HUDEP-2 (cell line): ENCODE results near the gene LAMA5.

ENCODE experiments used
- DNase-seq, 76 experiments: peaks; one replicate each; lab custom pipeline; 2025; ENCODE audit not compliant: unreplicated experiment in 76 of 76; lab: John Stamatoyannopoulos, UW

The LAMA5 gene

DNA sequence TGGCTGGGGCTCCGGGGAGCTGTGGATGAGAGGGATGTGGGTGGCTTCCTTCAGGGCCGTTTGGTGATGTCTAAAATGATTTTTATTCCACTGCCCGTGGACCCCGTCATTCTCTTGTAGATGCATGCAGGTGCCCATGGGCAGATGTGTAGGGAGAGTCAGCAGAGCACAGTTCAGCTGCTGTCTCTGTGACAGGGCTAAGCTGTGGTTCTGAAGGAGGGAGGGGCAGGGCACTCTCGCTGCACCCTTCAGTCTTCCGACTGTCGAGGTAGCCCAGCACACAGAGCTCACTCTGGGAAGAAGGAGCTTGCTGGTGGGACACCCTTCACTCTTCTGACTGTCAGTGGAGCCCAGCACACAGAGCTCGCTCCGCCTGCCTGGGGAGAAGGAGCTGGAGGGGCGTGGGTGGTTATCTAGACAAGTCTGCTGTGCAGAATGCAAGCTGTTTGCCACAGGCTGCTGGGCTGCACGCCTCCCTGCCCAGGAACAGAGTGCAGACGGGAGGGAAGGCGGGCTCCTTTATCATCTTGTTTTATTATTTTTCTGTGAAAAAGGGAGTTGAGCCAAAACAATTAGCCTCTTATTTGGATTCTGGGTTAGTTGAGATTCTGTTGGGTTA is 92.7 kb downstream of the LAMA5 start:
- peak; percentile 12 to 95 (median 80) for DNase-seq

DNA sequence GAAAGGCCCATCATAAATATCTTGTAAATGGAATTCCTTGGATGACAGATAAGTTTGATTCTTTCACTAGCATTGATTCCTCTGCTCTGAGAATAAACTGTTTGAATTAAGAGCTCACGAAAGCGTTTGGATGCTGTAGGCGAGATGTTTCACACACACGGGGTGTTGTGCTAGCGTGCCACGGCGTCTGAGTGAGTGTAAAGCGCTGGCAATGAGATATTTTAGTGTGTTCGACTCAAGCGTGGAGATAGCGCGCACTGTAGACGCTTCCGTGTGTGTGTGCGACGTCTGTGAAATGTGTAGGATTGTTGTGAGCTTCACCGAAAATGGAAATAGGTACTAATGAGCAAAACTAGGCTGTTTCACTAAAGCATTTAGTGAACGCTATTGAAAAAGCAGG is 93.7 kb downstream of the LAMA5 start:
- no peak for DNase-seq

DNA sequence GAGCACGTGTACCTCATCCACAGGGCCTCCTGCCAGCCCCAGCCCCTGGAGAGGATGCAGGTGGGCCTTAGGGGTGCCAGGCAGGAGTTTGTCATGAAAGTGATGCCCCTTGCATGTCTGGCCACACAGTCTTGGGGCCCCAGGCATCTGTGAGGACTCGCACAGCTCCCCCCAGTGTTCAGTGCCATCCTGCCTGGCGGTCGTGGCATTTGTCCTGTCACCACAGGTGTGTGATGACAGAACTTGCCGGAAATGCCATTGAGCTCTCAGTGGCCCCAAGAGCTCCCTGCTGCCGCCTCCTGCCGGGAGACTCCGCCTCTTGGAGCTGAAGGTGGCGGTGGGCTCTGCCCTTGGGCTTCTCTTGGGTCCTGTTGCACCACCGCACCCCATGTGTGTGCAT is 94.9 kb downstream of the LAMA5 start:
- no peak for DNase-seq

DNA sequence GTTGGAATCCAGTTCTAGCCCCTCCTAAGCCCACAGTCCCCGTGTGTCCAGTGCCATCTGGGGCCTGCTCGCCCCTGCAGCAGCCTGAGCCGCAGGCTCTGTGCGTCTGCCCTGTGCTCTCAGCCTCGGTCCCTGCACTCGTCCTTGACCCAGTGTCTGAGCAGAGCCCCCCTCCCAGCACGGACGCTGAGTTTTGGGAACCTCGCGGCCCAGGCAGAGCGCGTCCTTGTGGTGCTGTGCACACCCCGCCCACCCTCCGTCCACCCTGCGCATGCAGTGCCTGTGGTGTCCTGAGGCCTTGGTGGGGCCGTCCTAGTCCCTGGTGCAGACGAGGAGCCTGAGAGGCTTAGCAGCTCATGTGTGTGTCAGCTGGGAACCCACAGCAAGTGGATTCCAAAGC is 97.2 kb downstream of the LAMA5 start:
- no peak for DNase-seq

DNA sequence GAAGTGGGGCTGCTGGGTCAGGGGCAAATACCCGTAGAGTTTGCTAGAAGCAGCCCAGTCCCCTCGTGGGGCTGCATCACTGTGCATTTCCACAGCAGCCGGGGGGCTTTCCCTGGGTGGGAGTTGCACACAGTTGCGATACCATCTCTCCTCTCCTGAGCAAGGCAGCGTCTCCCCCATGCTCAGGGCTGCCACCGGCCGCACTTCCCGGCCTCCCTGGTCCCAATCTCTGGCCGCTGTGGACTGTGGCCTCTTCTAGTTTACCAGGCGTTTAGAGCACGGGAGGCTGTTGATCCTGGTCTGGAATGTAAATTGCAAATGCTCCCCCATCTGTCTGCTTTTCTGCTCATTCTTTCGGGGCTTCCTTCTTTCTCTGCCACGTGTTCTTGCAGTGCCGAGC is 97.7 kb downstream of the LAMA5 start:
- DNase-seq = no peak

DNA sequence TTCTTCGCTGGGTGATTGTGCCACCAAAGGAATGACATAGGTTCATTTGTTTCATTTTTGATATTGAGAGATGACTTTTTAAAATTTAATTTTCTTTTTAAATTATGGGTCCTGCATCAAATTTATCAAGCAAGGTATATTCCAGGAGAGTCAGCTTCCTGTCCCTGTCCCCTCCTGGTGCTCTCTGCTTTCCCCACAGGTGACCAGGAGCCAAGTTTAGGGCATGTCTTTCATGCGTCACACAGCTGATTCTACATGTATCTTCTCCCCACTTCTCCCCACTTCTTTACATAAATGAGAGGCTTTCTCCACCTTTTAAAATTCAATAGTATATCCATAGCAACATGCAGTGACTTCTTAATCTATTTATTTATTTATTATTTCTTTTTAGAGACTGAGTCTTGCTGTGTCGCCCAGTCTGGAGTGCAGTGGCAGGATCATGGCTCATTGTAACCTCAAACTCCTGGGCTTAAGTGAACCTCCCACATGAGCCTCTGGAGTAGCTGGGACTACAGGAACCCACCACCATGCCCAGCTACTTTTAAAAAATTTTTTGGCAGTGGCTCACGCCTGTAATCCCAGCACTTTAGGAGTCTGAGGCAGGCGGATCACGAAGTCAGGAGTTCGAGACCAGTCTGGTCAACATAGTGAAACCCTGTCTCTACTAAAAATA is 98.7 kb downstream of the LAMA5 start:
- no peak for DNase-seq

DNA sequence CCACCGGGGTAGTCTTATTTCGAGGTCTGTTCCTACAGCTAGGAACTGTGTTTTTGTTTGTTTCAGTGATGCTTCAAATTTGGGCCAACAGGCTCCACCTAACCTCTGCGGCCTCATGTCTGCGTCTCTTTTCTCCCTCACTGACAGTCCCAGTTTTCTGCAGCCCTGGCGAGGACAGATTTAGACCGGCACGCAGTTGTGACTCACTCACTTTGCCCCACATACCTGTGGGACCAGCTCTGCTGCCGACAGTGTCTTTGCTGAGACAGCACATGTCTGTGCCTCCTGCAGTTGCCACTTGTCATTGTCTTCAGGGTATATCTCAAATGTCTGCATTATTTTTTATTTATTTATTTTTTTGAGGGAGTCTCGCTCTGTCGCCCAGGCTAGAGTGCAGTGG is 99.6 kb downstream of the LAMA5 start:
- DNase-seq = no peak

DNA sequence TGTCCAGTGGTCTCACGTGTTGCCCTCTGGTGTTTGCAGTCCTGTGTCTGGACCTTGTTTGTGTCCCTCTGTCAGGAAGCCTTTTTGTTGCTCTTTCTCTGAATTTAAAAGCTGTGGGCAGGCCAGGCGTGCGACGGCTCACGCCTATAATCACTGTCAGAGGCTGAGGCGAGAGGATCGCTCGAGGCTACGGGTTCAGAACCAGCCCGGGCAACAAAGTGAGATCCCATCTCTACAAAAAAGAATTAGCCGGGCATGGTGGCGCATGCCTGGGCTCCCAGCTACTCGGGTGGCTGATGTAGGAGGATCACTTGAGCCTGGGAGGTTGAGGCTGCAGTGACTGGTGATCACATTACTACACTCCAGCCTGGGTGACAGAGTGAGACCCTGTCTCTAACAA is 100.3 kb downstream of the LAMA5 start:
- DNase-seq = no peak

DNA sequence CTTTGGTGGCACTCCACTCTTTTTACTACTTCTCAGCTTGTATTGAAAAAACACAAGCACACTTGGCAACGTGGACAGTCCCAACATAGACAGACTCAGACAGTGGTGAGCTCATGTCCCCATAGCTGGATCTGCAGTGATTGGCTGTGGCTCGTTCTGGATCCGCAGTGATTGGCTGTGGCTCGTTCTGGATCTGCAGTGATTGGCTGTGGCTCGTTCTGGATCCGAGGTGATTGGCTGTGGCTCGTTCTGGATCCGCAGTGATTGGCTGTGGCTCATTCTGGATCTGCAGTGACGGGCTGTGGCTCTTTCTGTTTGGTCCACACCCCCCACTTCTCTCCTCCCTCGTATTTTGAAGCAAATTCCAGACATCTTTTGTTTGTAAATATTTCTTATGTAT is 100.8 kb downstream of the LAMA5 start:
- DNase-seq = peak in 2 of 76 experiments; percentile 8 to 18

DNA sequence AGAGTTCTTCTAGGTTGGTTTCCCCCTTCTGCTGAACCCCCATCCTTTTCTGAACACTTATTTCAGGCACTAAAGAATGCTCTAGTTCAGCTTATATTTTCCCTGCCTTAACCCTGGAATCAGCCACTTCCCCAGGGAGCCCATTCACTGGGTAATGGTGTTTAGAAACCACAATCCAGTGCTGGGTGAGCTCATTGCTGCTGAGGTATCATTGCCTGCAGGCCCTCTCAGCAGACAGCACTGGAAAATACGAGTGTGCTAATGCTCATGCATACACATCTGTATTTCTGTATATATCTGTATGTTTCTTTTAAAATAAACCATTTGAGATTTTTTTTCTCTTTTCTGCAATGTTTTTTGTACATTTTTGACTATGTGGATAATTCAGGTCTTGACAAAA is 101.7 kb downstream of the LAMA5 start:
- DNase-seq = no peak

DNA sequence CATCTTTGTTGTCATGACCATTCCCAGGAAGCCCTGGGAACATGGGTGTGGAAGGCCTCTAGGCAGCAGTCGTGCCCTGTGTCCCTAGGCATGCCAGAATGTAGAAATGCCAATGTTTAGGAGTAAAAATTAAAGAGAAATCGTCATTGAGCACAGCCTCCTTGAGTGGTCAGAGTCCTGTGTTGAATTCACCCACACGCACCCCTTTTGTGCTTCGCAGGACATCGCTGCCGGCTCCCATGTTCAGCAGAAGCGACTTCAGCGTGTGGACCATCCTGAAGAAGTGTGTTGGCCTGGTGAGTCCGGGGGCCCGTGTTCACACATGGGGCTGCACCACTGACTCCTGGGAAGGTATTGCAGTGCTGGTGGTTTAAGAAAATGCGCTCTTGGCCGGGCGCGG is 103.7 kb downstream of the LAMA5 start:
- no peak for DNase-seq

DNA sequence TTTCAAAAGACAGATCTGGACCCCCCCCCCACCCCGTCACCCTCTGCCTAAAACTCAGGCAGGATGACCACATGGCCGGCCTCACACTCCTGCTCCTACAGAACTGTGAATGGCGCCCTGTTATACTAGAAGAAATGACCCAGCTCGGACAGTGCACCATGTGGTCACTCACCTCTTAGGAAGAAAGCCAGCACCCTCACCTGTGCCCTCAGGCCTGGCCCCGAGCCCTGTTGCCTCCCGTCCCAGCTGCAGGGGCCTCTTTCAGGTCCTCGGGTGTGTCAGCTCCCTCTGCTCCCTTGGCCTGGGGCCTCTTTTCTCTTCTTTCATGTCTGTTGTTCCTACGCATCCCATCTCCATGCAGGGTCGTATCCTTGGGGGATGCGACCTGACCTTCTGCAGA is 105.0 kb downstream of the LAMA5 start:
- no peak for DNase-seq

DNA sequence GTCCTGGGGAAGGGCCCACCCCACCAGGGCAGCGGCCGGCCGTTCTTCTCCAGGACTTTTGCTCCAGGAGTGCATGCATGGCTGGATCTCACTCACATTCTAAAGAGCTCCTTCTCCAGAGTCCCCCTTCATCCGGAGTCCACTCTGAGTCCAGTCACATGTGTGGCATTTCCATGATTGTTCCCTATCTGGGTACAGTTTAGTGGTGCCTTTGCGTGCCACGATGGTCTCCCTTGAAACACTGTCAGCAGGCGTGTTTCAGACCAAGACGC is 107.9 kb downstream of the LAMA5 start:
- DNase-seq = no peak
